GM12875 (cell line): ENCODE results near the gene IGF2BP2.

Experiments used
- H3K4me3 ChIP-seq: one replicate; pipeline ENCODE4 v1.5.1; 2011; ENCODE audit warnings: low read depth, low read length, control low read depth
- TF ChIP-seq, protein P1 (sequence below): IDR thresholded peaks from 2 replicates; pipeline ENCODE4 v1.5.1; 2011; ENCODE audit warnings: low read depth, mild to moderate bottlenecking, control low read depth, inconsistent platforms, low read length, moderate library complexity, borderline replicate concordance; ENCODE audit not compliant: insufficient read depth

Gene IGF2BP2

GRCh38 chr3:185623939-185624665 is 200.7 kb downstream of the IGF2BP2 start:
- H3K4me3 ChIP-seq, result no peak overlapping the region
- TF ChIP-seq, protein P1, sequence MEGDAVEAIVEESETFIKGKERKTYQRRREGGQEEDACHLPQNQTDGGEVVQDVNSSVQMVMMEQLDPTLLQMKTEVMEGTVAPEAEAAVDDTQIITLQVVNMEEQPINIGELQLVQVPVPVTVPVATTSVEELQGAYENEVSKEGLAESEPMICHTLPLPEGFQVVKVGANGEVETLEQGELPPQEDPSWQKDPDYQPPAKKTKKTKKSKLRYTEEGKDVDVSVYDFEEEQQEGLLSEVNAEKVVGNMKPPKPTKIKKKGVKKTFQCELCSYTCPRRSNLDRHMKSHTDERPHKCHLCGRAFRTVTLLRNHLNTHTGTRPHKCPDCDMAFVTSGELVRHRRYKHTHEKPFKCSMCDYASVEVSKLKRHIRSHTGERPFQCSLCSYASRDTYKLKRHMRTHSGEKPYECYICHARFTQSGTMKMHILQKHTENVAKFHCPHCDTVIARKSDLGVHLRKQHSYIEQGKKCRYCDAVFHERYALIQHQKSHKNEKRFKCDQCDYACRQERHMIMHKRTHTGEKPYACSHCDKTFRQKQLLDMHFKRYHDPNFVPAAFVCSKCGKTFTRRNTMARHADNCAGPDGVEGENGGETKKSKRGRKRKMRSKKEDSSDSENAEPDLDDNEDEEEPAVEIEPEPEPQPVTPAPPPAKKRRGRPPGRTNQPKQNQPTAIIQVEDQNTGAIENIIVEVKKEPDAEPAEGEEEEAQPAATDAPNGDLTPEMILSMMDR, result no peak

- TF ChIP-seq, protein P1, result no peak
- H3K4me3 ChIP-seq, result no peak overlapping the region
Observed at GRCh38 chr3:185613016-185613415, 211.8 kb downstream of the IGF2BP2 start.

GRCh38 chr3:185606196-185606595 is 218.6 kb downstream of the IGF2BP2 start:
- TF ChIP-seq, protein P1, result no peak
- H3K4me3 ChIP-seq, result no peak overlapping the region

DNA sequence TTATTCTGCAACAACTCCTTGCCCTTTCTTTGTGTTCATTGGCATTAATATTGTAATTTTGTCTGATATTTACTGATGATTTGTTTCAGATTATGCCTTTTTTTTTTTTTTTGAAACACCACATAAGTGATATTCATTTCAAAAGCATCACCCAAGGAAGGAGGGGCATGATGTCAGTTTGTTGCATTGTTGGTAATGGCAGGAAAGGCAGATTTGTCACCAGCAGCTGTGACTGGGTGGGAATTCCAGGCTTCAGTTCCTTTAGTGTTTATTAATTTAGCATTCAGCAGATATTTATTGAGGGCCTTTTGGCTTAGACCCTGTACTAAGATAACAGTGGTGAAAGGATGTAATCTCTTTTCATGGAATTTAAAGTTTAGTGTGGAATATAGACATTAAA is 219.3 kb downstream of the IGF2BP2 start:
- no peak overlapping the region for H3K4me3 ChIP-seq
- TF ChIP-seq, protein P1, result no peak

DNA sequence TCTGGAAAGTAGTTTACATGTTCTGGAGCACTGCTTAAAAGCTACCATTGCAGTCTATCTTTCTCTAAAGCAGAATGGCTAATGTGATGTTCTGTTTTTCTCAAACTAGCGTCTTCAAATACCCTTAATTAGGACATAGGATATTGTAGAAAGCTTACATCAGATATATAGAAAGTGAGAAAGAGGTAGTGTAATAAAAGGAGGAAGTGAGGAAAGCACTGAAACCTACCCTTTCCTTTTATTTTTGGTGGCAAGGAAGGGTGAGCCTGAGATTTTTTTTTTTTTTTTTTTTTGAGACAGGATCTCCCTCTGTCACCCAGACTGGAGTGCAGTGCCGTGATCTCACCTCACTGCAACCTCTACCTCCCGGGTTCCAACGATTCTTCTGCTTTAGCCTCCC is 229.3 kb downstream of the IGF2BP2 start:
- TF ChIP-seq, protein P1, result no peak
- H3K4me3 ChIP-seq, result no peak overlapping the region

DNA sequence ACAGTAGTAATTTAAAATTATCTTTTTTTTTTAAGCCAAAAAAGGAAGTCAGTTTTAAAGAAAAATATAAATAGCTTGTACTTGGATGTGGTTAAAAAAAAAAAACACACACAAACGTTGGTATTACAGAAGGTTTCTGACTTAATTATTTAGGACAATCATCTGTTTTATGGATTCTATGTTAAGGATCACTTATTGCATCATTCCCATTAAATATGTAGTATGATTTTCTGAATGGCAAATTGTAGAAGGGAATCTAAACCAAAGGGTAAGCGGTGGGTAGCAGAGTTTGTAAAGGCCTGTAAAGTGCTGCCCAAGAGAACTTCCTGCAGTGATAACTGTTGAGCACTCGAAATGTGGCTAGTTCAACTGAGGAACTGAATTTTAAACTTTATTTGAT is 230.8 kb downstream of the IGF2BP2 start:
- TF ChIP-seq, protein P1, result no peak
- H3K4me3 ChIP-seq, result no peak overlapping the region
